NCI-H2196 (cell line): ENCODE data around the gene SYCP2.

ENCODE experiments used
- DNase-seq: peaks from one replicate; lab custom pipeline; 2025; ENCODE audit not compliant: unreplicated experiment; lab: John Stamatoyannopoulos, UW

Gene SYCP2

GRCh38 chr20:59824711-59825562 is 108.5 kb downstream of the SYCP2 start:
- no peak for DNase-seq

GRCh38 chr20:59823491-59824259 is 109.8 kb downstream of the SYCP2 start:
- no peak for DNase-seq

GRCh38 chr20:59823030-59823423 is 110.4 kb downstream of the SYCP2 start:
- DNase-seq = no peak

GRCh38 chr20:59822291-59823029 is 111.0 kb downstream of the SYCP2 start:
- DNase-seq = no peak

GRCh38 chr20:59821788-59822187 is 111.6 kb downstream of the SYCP2 start:
- no peak for DNase-seq

GRCh38 chr20:59821201-59821600 is 112.2 kb downstream of the SYCP2 start:
- DNase-seq = no peak

- peak; percentile 92 for DNase-seq
These were observed 113.0 kb downstream of the SYCP2 start for GRCh38 chr20:59820204-59821041.

GRCh38 chr20:59819496-59820203 is 113.8 kb downstream of the SYCP2 start:
- no peak for DNase-seq

- no peak for DNase-seq
These were observed 114.5 kb downstream of the SYCP2 start for GRCh38 chr20:59818911-59819310.

GRCh38 chr20:59817846-59818615 is 115.4 kb downstream of the SYCP2 start:
- DNase-seq = no peak

- DNase-seq = no peak
These were observed 116.0 kb downstream of the SYCP2 start for GRCh38 chr20:59817406-59817805.

GRCh38 chr20:59816146-59816738 is 117.2 kb downstream of the SYCP2 start:
- DNase-seq = no peak

- DNase-seq = no peak
These were observed 118.5 kb downstream of the SYCP2 start for GRCh38 chr20:59814840-59815340.

- DNase-seq = no peak
These were observed 119.2 kb downstream of the SYCP2 start for GRCh38 chr20:59813948-59814839.
